Adipose tissue (tissue), 3 donors: ENCODE results near the gene GALNT15. TPM values are rescaled to one million over a fixed set of nuclear protein-coding genes. Genes with fewer than 3 reads are reported as not detected.

Experiments used
- H3K27ac ChIP-seq: one replicate; pipeline ENCODE4 v1.5.1; 2013; ENCODE audit warnings: low read depth, low read length
- WGBS, 3 donors: extraction: QIAGEN DNeasy Blood & Tissue Kit; methylation state at CpG; one replicate each; pipeline ENCODE4 v1.1.7; 2013; 5-methylcytosine and 5-hydroxymethylcytosine counted together
- polyA plus RNA-seq, 3 donors: library from polyadenylated mRNA; stranded (reverse); fragments of 200-250 nt; gene quantifications; one replicate each; pipeline ENCODE4 v1.2.3, GENCODE V29; 2013
- donor health status: healthy with polysubstance abuse.
- donor health status: Bipolar disorder and iron deficiency.
- donor health status: healthy.

Gene GALNT15, protein sequence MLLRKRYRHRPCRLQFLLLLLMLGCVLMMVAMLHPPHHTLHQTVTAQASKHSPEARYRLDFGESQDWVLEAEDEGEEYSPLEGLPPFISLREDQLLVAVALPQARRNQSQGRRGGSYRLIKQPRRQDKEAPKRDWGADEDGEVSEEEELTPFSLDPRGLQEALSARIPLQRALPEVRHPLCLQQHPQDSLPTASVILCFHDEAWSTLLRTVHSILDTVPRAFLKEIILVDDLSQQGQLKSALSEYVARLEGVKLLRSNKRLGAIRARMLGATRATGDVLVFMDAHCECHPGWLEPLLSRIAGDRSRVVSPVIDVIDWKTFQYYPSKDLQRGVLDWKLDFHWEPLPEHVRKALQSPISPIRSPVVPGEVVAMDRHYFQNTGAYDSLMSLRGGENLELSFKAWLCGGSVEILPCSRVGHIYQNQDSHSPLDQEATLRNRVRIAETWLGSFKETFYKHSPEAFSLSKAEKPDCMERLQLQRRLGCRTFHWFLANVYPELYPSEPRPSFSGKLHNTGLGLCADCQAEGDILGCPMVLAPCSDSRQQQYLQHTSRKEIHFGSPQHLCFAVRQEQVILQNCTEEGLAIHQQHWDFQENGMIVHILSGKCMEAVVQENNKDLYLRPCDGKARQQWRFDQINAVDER
- 10 to 100 TPM in 2 of 3 donors, 1 to 10 TPM in 1; 9.6 to 60.7 (median 48.2) TPM for polyA plus RNA-seq

DNA sequence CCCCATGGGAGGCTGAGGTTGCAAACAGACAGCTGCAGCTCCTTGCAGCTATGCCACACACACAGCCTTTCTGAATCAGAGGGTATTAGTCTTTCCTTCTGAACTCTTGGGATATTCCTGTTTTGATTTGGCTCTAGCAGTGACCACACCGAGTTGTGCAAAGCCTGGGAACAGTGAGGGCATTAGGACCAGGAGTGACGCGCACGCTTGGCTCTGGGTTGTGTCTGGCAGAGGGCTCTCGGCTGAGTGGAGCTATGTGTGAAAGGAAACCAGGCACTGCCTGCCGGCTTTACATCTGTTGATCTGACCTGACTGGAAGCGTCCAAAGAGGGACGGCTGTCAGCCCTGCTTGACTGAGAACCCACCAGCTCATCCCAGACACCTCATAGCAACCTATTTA, at the start of gene GALNT15:
GALNT15 (plus strand) TSS at position 292 of the 400 bp plus-strand sequence. CDS start 472 bp downstream, outside the sequence.
- 15 to 28% (median 28%) methylated on average over 8 of the region's 8 CpGs for WGBS, 3 donors
- H3K27ac ChIP-seq = peak within 1 kb of the TSS; percentile 23

DNA sequence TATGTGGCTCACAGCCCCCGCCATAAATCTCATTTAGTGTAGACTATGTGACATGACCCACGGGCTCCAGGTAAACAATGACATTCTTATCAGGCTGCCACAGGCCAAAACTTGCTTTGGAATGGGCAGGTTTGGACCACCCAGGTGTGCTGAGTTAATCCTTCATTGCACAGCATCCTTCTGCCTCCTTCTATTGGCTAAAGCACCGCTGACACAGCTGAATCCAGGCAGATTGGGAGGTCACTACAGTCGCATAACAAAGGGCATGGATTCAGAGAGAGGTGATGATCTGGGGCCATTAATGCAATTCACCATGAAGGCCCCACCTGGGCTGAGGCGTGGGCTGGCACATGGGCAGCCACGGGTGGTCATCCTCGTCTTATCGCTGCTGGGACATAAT, 47.8 kb upstream of the GALNT15 start:
- 87 to 92% (median 91%) methylated on average over 8 of the region's 8 CpGs for WGBS, 3 donors
- no peak overlapping the region for H3K27ac ChIP-seq

DNA sequence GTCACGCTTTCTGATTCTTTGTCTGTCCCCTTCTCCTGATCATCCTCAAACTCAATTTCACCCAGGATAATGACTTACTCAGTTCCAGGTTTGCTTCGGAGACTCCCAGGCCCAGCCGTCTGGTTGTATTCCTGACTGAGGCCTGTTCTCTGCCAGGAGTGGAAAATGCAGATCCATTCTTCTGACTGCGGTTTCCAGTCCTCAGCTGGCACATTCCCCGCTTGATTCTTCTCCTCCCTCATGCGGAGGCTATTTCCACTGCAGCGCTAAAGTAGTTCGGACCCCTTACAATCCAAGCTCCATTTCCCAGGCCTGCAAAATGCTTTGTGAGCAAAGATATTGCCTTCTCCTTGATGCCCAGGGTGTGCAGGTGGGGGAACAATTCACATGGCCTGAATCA, 47.2 kb upstream of the GALNT15 start:
- 92 to 96% (median 96%) methylated on average over 8 of the region's 8 CpGs for WGBS, 3 donors
- H3K27ac ChIP-seq = no peak overlapping the region

DNA sequence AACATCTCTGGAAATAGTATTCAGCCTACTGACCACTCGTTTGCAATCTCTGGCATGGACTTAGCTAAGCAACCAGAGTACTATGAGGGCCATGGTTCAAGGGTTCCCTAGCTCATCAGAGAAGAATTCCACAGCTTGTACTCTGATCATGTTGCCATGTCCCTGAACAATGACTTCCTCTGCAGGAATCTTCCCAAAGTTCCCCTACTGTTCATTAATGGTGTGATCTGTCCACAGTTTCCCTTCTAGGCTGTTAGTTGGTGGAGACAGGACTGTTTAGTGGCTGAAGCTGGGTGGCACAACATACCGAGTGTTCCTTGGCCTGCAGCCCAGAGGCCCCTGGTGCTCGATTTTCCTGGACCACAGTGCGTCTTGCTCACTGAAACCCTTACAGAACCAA, 44.4 kb upstream of the GALNT15 start:
- no peak overlapping the region for H3K27ac ChIP-seq
- WGBS, 3 donors = 51 to 74% (median 60%) methylated on average over 4 of the region's 4 CpGs

DNA sequence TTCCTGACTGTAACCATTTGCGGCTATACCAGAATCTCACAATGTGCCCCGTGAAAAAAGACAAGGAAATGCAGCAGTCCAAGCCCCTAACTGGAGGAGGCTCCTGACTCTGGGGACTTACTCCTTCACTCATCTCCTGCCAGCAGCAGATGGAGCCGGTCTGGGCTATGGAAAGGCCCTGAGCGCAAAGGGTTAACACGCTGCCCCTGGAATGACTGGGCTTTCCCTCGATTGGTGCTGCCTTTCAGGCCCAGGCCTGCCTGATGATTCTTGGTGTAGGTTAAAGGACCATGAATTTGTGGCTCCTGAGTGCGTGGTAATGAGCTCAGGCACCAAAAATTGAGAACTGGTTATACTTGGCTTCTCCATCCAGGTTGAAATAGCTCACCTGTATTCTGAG, 42.3 kb upstream of the GALNT15 start:
- WGBS, 3 donors = 69 to 75% (median 74%) methylated on average over 7 of the region's 7 CpGs
- H3K27ac ChIP-seq = no peak overlapping the region

GRCh38 chr3:16132928-16133327, 41.6 kb upstream of the GALNT15 start:
- 41 to 84% (median 42%) methylated on average over 3 of the region's 3 CpGs for WGBS, 3 donors
- H3K27ac ChIP-seq = no peak overlapping the region

- WGBS, 3 donors = 67 to 69% (median 69%) methylated on average over 6 of the region's 6 CpGs
- no peak overlapping the region for H3K27ac ChIP-seq
Measured at GRCh38 chr3:16134173-16134928, 40.1 kb upstream of the GALNT15 start.

- WGBS, 3 donors = 53 to 58% (median 53%) methylated on average over 2 of the region's 2 CpGs
- no peak overlapping the region for H3K27ac ChIP-seq
Measured at GRCh38 chr3:16136055-16136454, 38.4 kb upstream of the GALNT15 start.

- 83 to 100% (median 92%) methylated on average over 1 of the region's 1 CpG for WGBS, 3 donors
- H3K27ac ChIP-seq = no peak overlapping the region
Measured at GRCh38 chr3:16137044-16137443, 37.4 kb upstream of the GALNT15 start.

GRCh38 chr3:16137977-16138376, 36.5 kb upstream of the GALNT15 start:
- H3K27ac ChIP-seq = no peak overlapping the region
- WGBS, 3 donors = 94 to 95% (median 95%) methylated on average over 6 of the region's 6 CpGs

GRCh38 chr3:16140116-16140893, 34.2 kb upstream of the GALNT15 start:
- 56 to 85% (median 62%) methylated on average over 6 of the region's 6 CpGs for WGBS, 3 donors
- H3K27ac ChIP-seq = no peak overlapping the region

DNA sequence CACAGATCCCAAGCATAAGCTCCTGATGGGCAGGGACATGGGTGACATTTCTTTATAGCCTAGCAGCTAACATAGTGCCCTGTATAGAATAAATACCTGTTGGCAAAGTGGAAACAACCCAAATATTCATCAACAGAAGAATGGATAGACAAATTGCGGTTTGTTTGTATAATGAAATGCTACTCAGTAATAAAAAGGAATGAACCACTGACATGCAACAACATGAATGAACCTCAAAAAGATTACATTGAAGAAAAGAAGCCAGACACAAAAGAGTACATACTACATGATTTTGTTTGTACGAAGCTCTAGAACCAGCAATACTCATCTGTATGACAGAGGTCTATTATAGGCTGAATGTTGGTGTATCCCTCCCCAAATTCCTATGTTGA, 33.6 kb upstream of the GALNT15 start:
- no peak overlapping the region for H3K27ac ChIP-seq
- WGBS, 3 donors = 88 to 91% (median 89%) methylated on average over 2 of the region's 2 CpGs

DNA sequence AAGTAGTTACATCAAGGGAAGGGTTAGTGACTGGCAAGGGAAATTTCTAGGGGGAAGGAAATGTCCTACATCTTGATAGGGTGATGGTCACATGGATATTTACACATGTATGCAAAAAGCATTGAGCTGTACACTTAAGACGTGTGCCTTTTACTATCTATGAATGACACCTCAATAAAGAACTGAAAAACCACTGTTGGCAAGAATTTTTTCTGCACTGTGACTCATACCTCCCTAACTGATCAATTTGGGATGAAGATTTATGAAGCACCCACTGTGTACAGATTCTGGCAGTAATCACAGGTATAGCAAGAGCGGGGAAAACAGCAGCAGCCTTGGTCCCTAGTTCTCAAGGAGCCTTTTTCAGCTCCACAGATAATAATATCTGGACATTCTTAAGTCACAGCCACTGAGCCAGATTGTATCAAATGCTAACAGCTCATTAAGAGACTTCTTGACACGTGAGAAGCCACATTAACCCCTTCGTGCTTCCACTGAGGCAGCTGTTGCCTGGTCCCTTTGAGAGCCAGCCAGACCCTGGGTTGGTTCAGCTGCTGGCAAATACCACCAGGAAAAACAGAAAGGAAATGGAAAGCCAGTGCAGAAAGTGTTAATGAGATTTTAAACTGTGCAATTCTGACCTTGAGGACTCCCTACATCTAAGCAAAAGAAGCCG, 32.0 kb upstream of the GALNT15 start:
- WGBS, 3 donors = 62 to 68% (median 65%) methylated on average over 5 of the region's 5 CpGs
- no peak overlapping the region for H3K27ac ChIP-seq

DNA sequence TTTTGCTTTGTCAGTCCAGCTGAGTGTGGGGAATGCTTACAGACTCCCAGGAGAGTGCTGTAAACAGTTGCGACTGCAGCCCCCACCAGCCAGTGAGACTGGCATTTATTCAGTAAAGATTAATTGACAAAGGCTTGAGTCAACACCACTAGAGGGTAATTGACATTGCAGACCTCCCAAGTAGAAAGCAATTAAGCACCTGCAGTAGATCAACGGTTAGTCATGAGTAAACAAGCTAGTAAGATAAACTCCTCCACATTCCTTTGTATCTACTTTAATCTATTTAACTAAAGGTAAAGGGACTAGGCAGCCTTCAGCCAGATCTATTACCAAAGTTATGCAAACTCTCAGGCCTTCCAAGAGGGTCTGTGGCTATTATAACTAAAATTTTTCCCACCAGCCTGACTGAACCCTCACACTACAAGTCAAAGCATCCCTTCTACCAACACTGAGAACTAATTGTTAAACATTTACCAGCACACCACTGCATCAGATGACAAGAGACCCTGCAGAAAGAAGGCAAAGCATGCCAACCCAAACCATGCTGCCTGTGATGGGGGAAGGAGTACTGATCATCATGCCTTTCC, 30.5 kb upstream of the GALNT15 start:
- H3K27ac ChIP-seq = no peak overlapping the region
- 9 to 61% (median 43%) methylated on average over 2 of the region's 2 CpGs for WGBS, 3 donors

GRCh38 chr3:16145176-16145575, 29.3 kb upstream of the GALNT15 start:
- H3K27ac ChIP-seq = no peak overlapping the region
- 94 to 98% (median 97%) methylated on average over 2 of the region's 2 CpGs for WGBS, 3 donors

GRCh38 chr3:16146015-16146730, 28.3 kb upstream of the GALNT15 start:
- H3K27ac ChIP-seq = no peak overlapping the region
- WGBS, 3 donors = 73 to 95% (median 93%) methylated on average over 2 of the region's 2 CpGs
